Measurements from ENCODE around the gene WRAP73.

GRCh38 chr1:3690282-3691065, 40.6 kb upstream of the WRAP73 start:
- no peak for TF ChIP-seq CTCF (IDR thresholded peaks at IDR 0.05)
- TF ChIP-seq POLR2AphosphoS5 (IDR thresholded peaks at IDR 0.05): no peak

All from stomach (tissue), 4 donors.